Neuronal stem cell (in vitro differentiated cells): Measurements from ENCODE around the gene ERCC5. TPM values are rescaled to one million over a fixed set of nuclear protein-coding genes. Genes with fewer than 3 reads are reported as not detected.
A peak's percentile ranks its signal among the peaks of the same experiment; 100 is the strongest.

Experiments used
- DNase-seq: peaks from one replicate; pipeline ENCODE4 v3.0.0-alpha.2; 2013; ENCODE audit warnings: low spot score
- H2AFZ ChIP-seq: one replicate; pipeline ENCODE4 v1.6.1; 2013; ENCODE audit warnings: mild to moderate bottlenecking, low read length, inconsistent platforms
- H2AK5ac ChIP-seq: 2 replicates; pipeline ENCODE4 v1.6.1; 2013; ENCODE audit warnings: low read depth, mild to moderate bottlenecking, inconsistent platforms, low read length, moderate library complexity, mixed read lengths
- H2BK120ac ChIP-seq: 2 replicates; pipeline ENCODE4 v1.6.1; 2013; ENCODE audit warnings: low read depth, mild to moderate bottlenecking, inconsistent platforms, low read length, moderate library complexity, mixed read lengths
- H2BK12ac ChIP-seq: one replicate; pipeline ENCODE4 v1.6.1; 2013; ENCODE audit warnings: low read length, inconsistent platforms
- H2BK15ac ChIP-seq: 2 replicates; pipeline ENCODE4 v1.6.1; 2013; ENCODE audit warnings: mild to moderate bottlenecking, low read length, inconsistent platforms, mixed read lengths
- H2BK5ac ChIP-seq: one replicate; pipeline ENCODE4 v1.6.1; 2013; ENCODE audit warnings: inconsistent platforms, mild to moderate bottlenecking, low read length, moderate library complexity
- H3K14ac ChIP-seq: one replicate; pipeline ENCODE4 v1.6.1; 2013; ENCODE audit warnings: low read length, inconsistent platforms
- H3K18ac ChIP-seq: 2 replicates; pipeline ENCODE4 v1.6.1; 2013; ENCODE audit warnings: low read length, inconsistent platforms
- H3K23ac ChIP-seq: 2 replicates; pipeline ENCODE4 v1.6.1; 2013; ENCODE audit warnings: low read depth, mild to moderate bottlenecking, mixed read lengths, low read length, inconsistent platforms; ENCODE audit not compliant: poor library complexity
- H3K27ac ChIP-seq: replicated peaks from 3 replicates; pipeline ENCODE4 v1.5.1; 2013; ENCODE audit warnings: low read length, inconsistent platforms
- H3K27me3 ChIP-seq, 3 experiments: 2 replicates each; pipeline ENCODE4 v1.6.1; 2013; ENCODE audit warnings: low read length in 3 of 3, mild to moderate bottlenecking in 2 of 3, inconsistent platforms in 1 of 3, low read depth in 1 of 3, mixed read lengths in 1 of 3, moderate library complexity in 1 of 3; ENCODE audit not compliant: control insufficient read depth in 3 of 3, insufficient read depth in 3 of 3
- H3K36me3 ChIP-seq, 2 donors: replicated peaks in 1 of 2; 2 replicates each; pipeline ENCODE4 v1.6.1; 2013; ENCODE audit warnings: low read length in 2 of 2; ENCODE audit not compliant: control insufficient read depth in 2 of 2, insufficient read depth in 2 of 2
- H3K4ac ChIP-seq: 2 replicates; pipeline ENCODE4 v1.6.1; 2013; ENCODE audit warnings: inconsistent platforms, mild to moderate bottlenecking, low read length, moderate library complexity
- H3K4me1 ChIP-seq, 2 donors: 1 replicate in 1 of 2; 2 replicates in 1 of 2; pipeline ENCODE4 v1.6.1; 2013; ENCODE audit warnings: low read length in 2 of 2, low read depth in 1 of 2; ENCODE audit not compliant: control insufficient read depth in 2 of 2, insufficient read depth in 1 of 2
- H3K4me2 ChIP-seq: one replicate; pipeline ENCODE4 v1.6.1; 2013; ENCODE audit warnings: mild to moderate bottlenecking, low read length, inconsistent platforms; ENCODE audit not compliant: insufficient read depth, poor library complexity, severe bottlenecking
- H3K4me3 ChIP-seq, 2 donors: 2 replicates each; pipeline ENCODE4 v1.5.1; 2013; ENCODE audit warnings: low read length in 2 of 2, mild to moderate bottlenecking in 2 of 2, inconsistent platforms in 1 of 2, moderate library complexity in 1 of 2
- H3K79me1 ChIP-seq: one replicate; pipeline ENCODE4 v1.6.1; 2013; ENCODE audit warnings: low read depth, mild to moderate bottlenecking, inconsistent platforms, low read length, moderate library complexity
- H3K9ac ChIP-seq: one replicate; pipeline ENCODE4 v1.6.1; 2013; ENCODE audit warnings: mild to moderate bottlenecking, low read depth, low read length, inconsistent platforms; ENCODE audit not compliant: poor library complexity
- H3K9me3 ChIP-seq, 2 donors: replicated peaks in 1 of 2; 2 replicates each; pipeline versions ENCODE3 to v1.6.1; 2013; ENCODE audit warnings: low read length in 2 of 2, mild to moderate bottlenecking in 2 of 2, inconsistent platforms in 1 of 2, low read depth in 1 of 2, mixed read lengths in 1 of 2, moderate library complexity in 1 of 2; ENCODE audit not compliant: control insufficient read depth in 2 of 2, insufficient read depth in 1 of 2
- H4K8ac ChIP-seq: one replicate; pipeline ENCODE4 v1.6.1; 2013; ENCODE audit warnings: low read depth, mild to moderate bottlenecking, inconsistent platforms, low read length, moderate library complexity
- H4K91ac ChIP-seq: one replicate; pipeline ENCODE4 v1.6.1; 2013; ENCODE audit warnings: low read length, low read depth, mild to moderate bottlenecking, inconsistent platforms; ENCODE audit not compliant: poor library complexity
- WGBS, 2 donors: extraction: QIAGEN DNeasy Blood & Tissue Kit; methylation state at CpG; one replicate each; pipeline ENCODE4 v1.1.7; 2013; ENCODE audit warnings: missing lambda C conversion rate in 2 of 2, mixed read lengths in 1 of 2; ENCODE audit not compliant: insufficient read length in 2 of 2, insufficient replicate concordance in 1 of 2; ENCODE audit errors: extremely low coverage in 2 of 2; 5-methylcytosine and 5-hydroxymethylcytosine counted together
- polyA plus RNA-seq, 2 experiments: library from polyadenylated mRNA; stranded (reverse); fragments of 200-250 nt; gene quantifications; one replicate each; pipeline ENCODE4 v1.2.3, GENCODE V29; 2013

ERCC5 gene
- polyA plus RNA-seq (2013, experiment 1 of 2) = 17.9 TPM
- 18.5 TPM for polyA plus RNA-seq (2013, experiment 2 of 2)

DNA sequence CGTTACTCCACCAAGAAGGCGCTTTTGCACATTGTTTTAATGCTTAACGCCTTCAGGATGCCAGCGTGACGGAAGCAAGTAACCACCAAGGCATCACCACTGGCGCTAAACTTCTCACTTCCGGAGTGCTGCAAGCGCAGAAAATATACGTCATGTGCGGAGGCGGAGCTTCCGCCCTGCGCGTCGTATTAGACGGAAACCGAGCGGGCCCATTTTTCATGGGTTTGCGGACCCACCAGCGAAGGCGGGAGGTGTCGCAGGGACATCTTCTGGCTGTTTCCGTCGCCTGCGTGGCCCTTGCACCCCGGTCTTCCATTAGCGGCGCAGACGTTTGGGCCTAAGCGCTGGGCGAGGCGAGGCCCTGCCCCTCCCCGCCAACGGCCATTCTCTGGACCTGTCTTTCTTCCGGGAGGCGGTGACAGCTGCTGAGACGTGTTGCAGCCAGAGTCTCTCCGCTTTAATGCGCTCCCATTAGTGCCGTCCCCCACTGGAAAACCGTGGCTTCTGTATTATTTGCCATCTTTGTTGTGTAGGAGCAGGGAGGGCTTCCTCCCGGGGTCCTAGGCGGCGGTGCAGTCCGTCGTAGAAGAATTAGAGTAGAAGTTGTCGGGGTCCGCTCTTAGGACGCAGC, at the start of gene ERCC5:
TSS of gene ERCC5 (plus strand) at position 403 of the 631 bp plus-strand sequence. CDS start 235 bp downstream, outside the sequence.
- H4K8ac ChIP-seq = no peak within 1 kb of the TSS
- peak within 1 kb of the TSS; percentile 44 for H3K23ac ChIP-seq
- H3K4me3 ChIP-seq = peak within 1 kb of the TSS; percentile 86 to 91
- no peaks in the 10 kb centered on the region for H3K9me3 ChIP-seq
- H3K4ac ChIP-seq = no peak within 1 kb of the TSS
- peak; percentile 92 for DNase-seq
- H2BK5ac ChIP-seq = peak within 1 kb of the TSS; percentile 44
- H3K4me1 ChIP-seq = peaks cover 0 to 3% of the 10 kb centered on the region in 2 donors
- no peaks in the 10 kb centered on the region for H3K79me1 ChIP-seq
- H2BK120ac ChIP-seq = no peak within 1 kb of the TSS
- peak within 1 kb of the TSS; percentile 78 for H3K4me2 ChIP-seq
- peak within 1 kb of the TSS; percentile 77 for H3K14ac ChIP-seq
- no peak within 1 kb of the TSS for H2AK5ac ChIP-seq
- peaks cover 0 to 10% of the 10 kb centered on the region in 2 donors for H3K36me3 ChIP-seq
- no peaks in the 10 kb centered on the region for H3K27me3 ChIP-seq
- no peak within 1 kb of the TSS for H2BK12ac ChIP-seq
- H2BK15ac ChIP-seq = peak within 1 kb of the TSS; percentile 79
- WGBS, 2 donors = no CpG with 5 or more reads among the region's 49 CpGs
- H3K18ac ChIP-seq = peak within 1 kb of the TSS; percentile 86
- H2AFZ ChIP-seq = peak within 1 kb of the TSS; percentile 88
- no peak within 1 kb of the TSS for H4K91ac ChIP-seq
- H3K27ac ChIP-seq = peak within 1 kb of the TSS; percentile 85
- H3K9ac ChIP-seq = peak within 1 kb of the TSS; percentile 97

GRCh38 chr13:102798581-102799425, 47.0 kb upstream of the ERCC5 start, which contains the start of the genes BIVM and POGLUT2:
BIVM (plus strand) TSS chr13:102799119; CDS start chr13:102807268, 8,149 bp downstream.
POGLUT2 (minus strand) TSS chr13:102798976; CDS start chr13:102798670, 306 bp downstream.
- no peak within 1 kb of the TSS for H3K4ac ChIP-seq
- peak; percentile 86 for DNase-seq
- H3K4me3 ChIP-seq = peak within 1 kb of the TSS; percentile 89 to 92
- no peaks in the 10 kb centered on the region for H3K9me3 ChIP-seq
- H3K9ac ChIP-seq = peak within 1 kb of the TSS; percentile 88
- H3K18ac ChIP-seq = peak within 1 kb of the TSS; percentile 92
- H4K8ac ChIP-seq = no peak within 1 kb of the TSS
- no peak within 1 kb of the TSS for H3K27ac ChIP-seq
- no peaks in the 10 kb centered on the region for H3K79me1 ChIP-seq
- no peak within 1 kb of the TSS for H2BK5ac ChIP-seq
- H2BK120ac ChIP-seq = no peak within 1 kb of the TSS
- H4K91ac ChIP-seq = no peak within 1 kb of the TSS
- no peak within 1 kb of the TSS for H2BK12ac ChIP-seq
- H2BK15ac ChIP-seq = no peak within 1 kb of the TSS
- no CpG with 5 or more reads among the region's 72 CpGs for WGBS, 2 donors
- H3K14ac ChIP-seq = peak within 1 kb of the TSS; percentile 56
- peaks cover 0 to 31% of the 10 kb centered on the region in 2 donors for H3K36me3 ChIP-seq
- peak within 1 kb of the TSS; percentile 94 for H3K4me2 ChIP-seq
- peak within 1 kb of the TSS; percentile 73 for H3K23ac ChIP-seq
- H3K27me3 ChIP-seq = peaks cover 0 to 19% (median 4%) of the 10 kb centered on the region in 3 experiments
- H2AFZ ChIP-seq = peak within 1 kb of the TSS; percentile 99
- peaks cover 0 to 5% of the 10 kb centered on the region in 2 donors for H3K4me1 ChIP-seq
- H2AK5ac ChIP-seq = peak within 1 kb of the TSS; percentile 63

GRCh38 chr13:102799426-102800144, 46.2 kb upstream of the ERCC5 start:
- H4K91ac ChIP-seq = no peak overlapping the region
- H3K18ac ChIP-seq = peak overlapping the region; percentile 92
- H2BK5ac ChIP-seq = no peak overlapping the region
- no peaks in the 10 kb centered on the region for H3K9me3 ChIP-seq
- peak overlapping the region; percentile 89 to 92 for H3K4me3 ChIP-seq
- H2AFZ ChIP-seq = peak overlapping the region; percentile 99
- H3K79me1 ChIP-seq = no peaks in the 10 kb centered on the region
- H3K14ac ChIP-seq = no peak overlapping the region
- no peak overlapping the region for H2BK15ac ChIP-seq
- H3K4me1 ChIP-seq = peaks cover 0 to 5% of the 10 kb centered on the region in 2 donors
- no peak overlapping the region for H3K27ac ChIP-seq
- peak overlapping the region; percentile 94 for H3K4me2 ChIP-seq
- H2BK12ac ChIP-seq = no peak overlapping the region
- H3K23ac ChIP-seq = peak overlapping the region; percentile 73
- no peak overlapping the region for H2BK120ac ChIP-seq
- H3K27me3 ChIP-seq = peaks cover 0 to 19% (median 4%) of the 10 kb centered on the region in 3 experiments
- no peak overlapping the region for H3K4ac ChIP-seq
- H3K36me3 ChIP-seq = peaks cover 0 to 27% of the 10 kb centered on the region in 2 donors
- no peak overlapping the region for H4K8ac ChIP-seq
- DNase-seq = peak; percentile 20
- WGBS, 2 donors = no CpG with 5 or more reads among the region's 69 CpGs
- peak overlapping the region; percentile 88 for H3K9ac ChIP-seq
- H2AK5ac ChIP-seq = peak overlapping the region; percentile 63
